GM11168 (cell line): Measurements from ENCODE around the gene FHOD3.

Experiments
- in situ Hi-C: fragments of 300-500 bp; cut with MboI; formaldehyde crosslinking; loops from one replicate; pipeline ENCODE4 v1.12.0; 2022; ENCODE audit warnings: low sequenced_read_pairs; ENCODE audit not compliant: unreplicated experiment

FHOD3 gene

GRCh38 chr18:36529747-36530146, 232.2 kb downstream of the FHOD3 start:
- in situ Hi-C loops = no loop called here

GRCh38 chr18:36530676-36531405, 233.3 kb downstream of the FHOD3 start:
- in situ Hi-C loops = no loop called here

DNA sequence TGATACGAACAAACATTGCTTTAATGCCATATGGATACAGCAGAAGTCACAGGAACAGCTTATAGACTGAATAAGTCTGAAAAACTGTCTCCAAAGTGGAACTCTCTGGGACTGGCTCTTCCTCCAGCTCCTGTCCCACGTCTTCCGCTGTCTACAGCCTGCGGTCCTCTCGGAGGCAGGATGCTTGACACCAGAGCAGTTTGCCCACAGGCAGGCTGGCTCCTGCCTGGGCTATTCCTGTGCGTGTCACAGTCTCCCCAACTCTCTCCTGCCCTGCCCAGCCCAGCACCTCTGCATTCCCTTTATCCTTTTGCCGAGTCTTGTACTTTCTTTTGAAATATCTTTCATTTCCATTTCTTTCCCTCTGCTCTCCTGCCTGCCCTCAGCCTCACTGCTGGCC, 234.1 kb downstream of the FHOD3 start:
- in situ Hi-C loops = no loop called here

- in situ Hi-C loops = no loop called here
Observed at GRCh38 chr18:36532394-36532793, 234.9 kb downstream of the FHOD3 start.

- in situ Hi-C loops = no loop called here
Observed at GRCh38 chr18:36532815-36533214, 235.3 kb downstream of the FHOD3 start.

DNA sequence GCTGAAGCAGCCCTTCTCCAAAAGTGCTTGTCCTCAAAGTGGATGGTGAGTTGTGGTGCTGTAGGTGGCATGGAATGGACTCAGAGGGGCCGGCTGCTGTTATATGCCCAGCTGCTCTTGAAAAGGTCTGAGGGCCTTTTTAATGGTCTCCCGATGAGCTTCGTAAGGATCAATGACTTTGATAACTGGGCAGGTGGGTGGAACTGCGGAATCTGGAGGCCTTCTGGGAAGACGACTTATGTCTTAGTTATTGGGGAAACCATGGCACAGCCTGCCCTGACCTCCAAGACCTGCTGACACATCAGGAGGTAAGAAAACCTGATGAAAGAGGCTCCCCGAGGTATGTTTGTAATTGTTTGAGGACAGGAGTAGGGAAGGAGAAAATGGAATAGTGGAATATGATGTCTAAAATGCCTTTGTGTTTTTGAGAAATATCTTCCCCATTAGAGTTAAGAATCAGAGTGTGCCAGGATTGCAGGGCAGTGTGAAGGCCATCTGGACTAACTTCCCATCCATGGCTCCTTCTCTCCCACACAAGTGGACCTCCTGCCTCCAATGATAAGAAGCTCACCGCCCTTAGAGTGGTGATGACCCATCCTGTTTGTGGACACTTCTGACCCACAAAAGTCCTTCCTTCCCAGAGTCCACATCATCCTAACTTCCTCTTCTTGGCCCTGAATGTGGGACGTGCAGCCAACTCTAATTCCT, 236.1 kb downstream of the FHOD3 start:
- in situ Hi-C loops = no loop called here

DNA sequence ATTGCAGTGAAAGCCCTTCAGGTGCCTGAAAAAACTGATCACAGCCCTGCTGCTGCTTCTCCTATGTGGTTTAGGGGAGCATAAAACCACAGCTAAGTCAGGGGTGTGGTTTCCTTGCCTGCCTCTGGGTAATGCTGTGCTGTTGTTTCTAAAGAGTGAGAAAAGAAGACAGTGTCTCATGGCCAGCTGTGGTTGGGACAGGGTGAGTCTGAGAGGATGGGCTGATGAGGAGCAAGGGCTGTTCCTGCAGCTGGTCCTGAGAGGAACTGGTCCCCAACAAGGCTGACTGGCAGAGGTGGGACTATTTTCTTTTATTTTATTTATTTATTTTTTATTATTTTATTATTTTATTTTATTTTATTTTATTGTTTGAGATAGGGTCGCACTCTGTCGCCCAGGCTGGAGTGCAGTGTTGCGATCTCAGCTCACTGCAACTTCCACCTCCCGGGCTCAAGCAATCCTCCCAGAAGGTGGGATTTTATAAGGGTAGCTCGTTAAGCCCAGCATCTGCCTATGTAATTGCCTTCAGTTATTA, 236.7 kb downstream of the FHOD3 start:
- in situ Hi-C loops = no loop called here

- in situ Hi-C loops = no loop called here
Observed at GRCh38 chr18:36535202-36535935, 237.9 kb downstream of the FHOD3 start.

GRCh38 chr18:36536426-36536825, 238.9 kb downstream of the FHOD3 start:
- in situ Hi-C loops = no loop called here

- in situ Hi-C loops = no loop called here
Observed at GRCh38 chr18:36537289-36537688, 239.8 kb downstream of the FHOD3 start.

DNA sequence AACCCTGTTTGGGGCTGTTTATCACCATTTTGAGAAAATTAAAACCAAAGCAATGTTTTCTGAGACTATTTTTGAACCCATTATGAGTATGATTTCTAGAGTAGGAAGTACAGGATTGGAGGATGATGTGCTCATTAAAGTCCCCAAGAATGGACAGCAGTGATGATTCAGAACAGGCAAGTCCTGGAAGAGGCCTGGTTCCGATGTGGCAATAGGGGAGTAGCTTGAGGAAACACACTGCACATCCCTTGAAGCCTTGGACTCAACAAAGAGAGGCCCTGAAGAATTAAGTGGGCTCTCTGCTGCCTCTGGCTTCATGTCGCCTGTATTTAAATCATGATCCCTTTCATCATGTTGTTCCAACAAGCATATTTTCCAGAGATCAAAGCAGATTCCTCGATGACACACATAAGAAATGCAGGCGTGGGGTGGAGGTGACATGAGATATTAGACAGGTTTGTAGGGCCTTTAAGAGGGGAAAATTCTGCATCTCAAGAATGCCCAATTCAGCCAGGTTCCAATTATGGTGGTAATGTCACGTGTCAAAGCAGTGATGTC, 242.2 kb downstream of the FHOD3 start:
- in situ Hi-C loops = no loop called here

DNA sequence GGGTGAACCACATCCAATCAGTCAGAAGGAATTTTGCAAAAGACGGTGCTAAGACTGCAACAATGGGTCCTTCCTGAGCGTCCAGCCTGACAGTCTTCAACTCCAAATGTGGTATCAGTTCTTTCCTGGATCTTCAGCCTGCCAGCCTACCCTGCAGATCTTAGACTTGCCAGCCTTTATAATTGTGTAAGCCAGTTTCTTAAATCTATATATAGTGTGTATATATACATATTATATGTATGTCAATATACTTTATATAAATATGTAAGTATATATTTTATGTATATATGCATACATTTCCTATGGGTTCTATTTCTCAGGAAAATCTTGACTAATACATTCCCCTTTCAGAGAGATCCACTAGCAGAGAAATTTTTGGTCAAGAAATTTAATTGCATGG, 245.5 kb downstream of the FHOD3 start:
- in situ Hi-C loops = no loop called here

- in situ Hi-C loops = no loop called here
Observed at GRCh38 chr18:36543991-36544725, 246.6 kb downstream of the FHOD3 start.

DNA sequence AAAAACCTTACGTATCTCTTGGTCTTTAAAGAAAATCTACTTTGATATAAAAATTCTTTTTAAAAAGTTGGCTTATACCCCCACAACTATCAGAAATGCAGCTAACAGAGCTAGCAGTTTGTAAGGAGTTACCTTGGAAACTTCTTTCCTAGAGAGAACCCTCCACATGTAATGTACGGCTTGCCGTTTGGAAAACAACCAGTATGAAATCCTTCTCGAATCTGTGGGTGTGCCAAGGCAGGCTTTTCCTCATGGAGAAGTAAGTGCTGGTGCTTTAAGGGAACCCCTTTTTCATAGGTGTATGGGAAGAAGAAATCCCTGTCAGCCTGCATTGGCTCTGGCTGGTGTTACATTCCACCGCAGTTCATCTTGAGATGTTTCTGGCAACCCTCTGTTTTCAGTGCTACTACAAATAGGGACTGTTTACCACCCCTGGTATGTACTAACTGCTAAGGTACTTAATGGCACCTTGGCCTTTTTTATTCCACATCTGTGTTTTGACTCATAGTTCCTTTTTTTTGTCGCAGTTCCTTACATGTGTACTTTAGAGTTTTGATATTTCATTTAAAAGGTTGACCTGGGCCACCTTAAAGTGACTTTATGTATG, 248.4 kb downstream of the FHOD3 start:
- in situ Hi-C loops = no loop called here

- in situ Hi-C loops = no loop called here
Observed at GRCh38 chr18:36546876-36547275, 249.4 kb downstream of the FHOD3 start.

GRCh38 chr18:36547544-36547943, 250.0 kb downstream of the FHOD3 start:
- in situ Hi-C loops = no loop called here

DNA sequence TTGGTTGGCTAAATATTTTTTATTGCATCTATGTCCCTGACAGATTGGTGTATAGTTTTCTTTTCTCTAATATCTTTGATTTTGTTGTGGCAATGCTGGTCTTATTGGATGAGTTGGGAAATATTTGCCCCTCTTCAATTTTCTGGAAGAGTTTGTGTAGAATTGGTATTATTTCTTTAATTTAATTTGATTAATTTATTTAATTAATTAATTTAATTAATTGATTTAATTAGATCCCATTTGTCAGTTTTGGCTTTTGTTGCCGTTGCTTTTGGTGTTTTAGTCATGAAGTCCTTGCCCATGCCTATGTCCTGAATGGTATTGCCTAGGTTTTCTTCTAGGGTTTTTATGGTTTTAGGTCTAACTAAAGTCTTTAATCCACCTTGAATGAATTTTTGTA, 253.8 kb downstream of the FHOD3 start:
- in situ Hi-C loops = loop anchor here (25.0 kb wide), 1 partner anchor 439 kb away; no protein-coding TSS in a partner anchor

GRCh38 chr18:36558234-36558633, 260.7 kb downstream of the FHOD3 start:
- in situ Hi-C loops = loop anchor here (25.0 kb wide), 1 partner anchor 446 kb away; no protein-coding TSS in a partner anchor

GRCh38 chr18:36559149-36559857, 261.8 kb downstream of the FHOD3 start:
- in situ Hi-C loops = loop anchor here (25.0 kb wide), 1 partner anchor 447 kb away; no protein-coding TSS in a partner anchor
